K562 (cell line): Measurements from ENCODE around the gene LONP1. TPM values are rescaled to one million over a fixed set of nuclear protein-coding genes. Genes with fewer than 3 reads are reported as not detected.

ENCODE experiments used
- ATAC-seq: fragments of 200-7000 bp; cut with Tn5 transposase; 3 replicates; pipeline ENCODE4 v1.9.1; 2020; ENCODE audit warnings: moderate library complexity
- BruUV-seq: library from RNA; stranded (reverse); fragments of 400-500 nt; replicated peaks from 2 replicates; lab custom pipeline; 2021; lab: Mats Ljungman, UMichigan
- CTCF ChIA-PET: fragments of 300-600 bp; formaldehyde crosslinking; extraction: SDS; loops from one replicate; lab custom pipeline; 2021; ENCODE audit warnings: low intra/inter-chr PET ratio; lab: Yijun Ruan, JAX
- POLR2A ChIA-PET: fragments of 300-600, 350-650 bp; sonication (Branson Sonifier 250); formaldehyde crosslinking; extraction: SDS; loops from one replicate; lab custom pipeline; 2021; ENCODE audit warnings: antibody characterized with exemption, inconsistent platforms; lab: Yijun Ruan, JAX
- DNase-seq, 4 experiments: peaks; one replicate each; pipeline versions ENCODE4 v3.0.0 to v3.0.0-alpha.2; 2011 to 2018; ENCODE audit warnings: low spot score in 3 of 4, mixed read lengths in 3 of 4; ENCODE audit errors: extremely low read depth in 1 of 4
- FAIRE-seq: peaks from 2 replicates; lab custom pipeline; 2011; peaks lifted over from hg19 to GRCh38; lab: Jason Lieb, UNC
- H2AFZ ChIP-seq: 2 replicates; pipeline ENCODE4 v1.6.0; 2011; ENCODE audit warnings: low read depth, low read length, control low read depth, inconsistent platforms
- H3K27ac ChIP-seq: fragments of 200-600 bp; 3 replicates; pipeline ENCODE4 v1.8.0; 2011; ENCODE audit warnings: low read depth, mild to moderate bottlenecking, control low read depth, inconsistent platforms, low read length, moderate library complexity, mixed read lengths; ENCODE audit errors: extremely low read depth
- H3K27me3 ChIP-seq, 2 experiments: fragments of 300-600 bp in 1 of 2; 2 replicates in 1 of 2; 3 replicates in 1 of 2; pipeline versions ENCODE4 v1.6.0 to v1.8.0; 2011; ENCODE audit warnings: inconsistent platforms in 2 of 2, low read length in 2 of 2, mild to moderate bottlenecking in 1 of 2, mixed read lengths in 1 of 2, moderate library complexity in 1 of 2; ENCODE audit not compliant: control insufficient read depth in 2 of 2, insufficient read depth in 2 of 2
- H3K36me3 ChIP-seq: fragments of 300-600 bp; 3 replicates; pipeline ENCODE4 v1.8.0; 2011; ENCODE audit warnings: mild to moderate bottlenecking, low read length, inconsistent platforms; ENCODE audit not compliant: control insufficient read depth, insufficient read depth
- H3K4me1 ChIP-seq, 2 experiments: fragments of 200-600 bp in 1 of 2; replicated peaks in 1 of 2; 2 replicates in 1 of 2; 3 replicates in 1 of 2; pipeline versions ENCODE4 v1.5.1 to v1.8.0; 2011; ENCODE audit warnings: inconsistent platforms in 2 of 2, low read length in 2 of 2, mild to moderate bottlenecking in 1 of 2, mixed read lengths in 1 of 2, moderate library complexity in 1 of 2; ENCODE audit not compliant: control insufficient read depth in 2 of 2, insufficient read depth in 2 of 2
- H3K4me2 ChIP-seq: 2 replicates; pipeline ENCODE4 v1.6.1; 2011; ENCODE audit warnings: low read length, control low read depth, inconsistent platforms, mixed read lengths; ENCODE audit not compliant: insufficient read depth
- H3K4me3 ChIP-seq: fragments of 200-600 bp; sonication (generic), shearing (Covaris generic); 2 replicates; pipeline ENCODE4 v1.5.1; 2016; ENCODE audit warnings: control low read depth, inconsistent platforms
- H3K79me2 ChIP-seq: fragments of 200-600 bp; 3 replicates; pipeline ENCODE4 v1.8.0; 2011; ENCODE audit warnings: low read length, inconsistent platforms; ENCODE audit not compliant: control insufficient read depth, insufficient read depth
- H3K9ac ChIP-seq, 2 experiments: 2 replicates each; pipeline versions ENCODE4 v1.6.0 to v1.6.1; 2011; ENCODE audit warnings: low read depth in 2 of 2, low read length in 2 of 2, control low read depth in 1 of 2, inconsistent platforms in 1 of 2, mild to moderate bottlenecking in 1 of 2, mixed read lengths in 1 of 2; ENCODE audit not compliant: insufficient read depth in 1 of 2
- H3K9me1 ChIP-seq: one replicate; pipeline ENCODE4 v1.6.0; 2011; ENCODE audit warnings: inconsistent platforms, mild to moderate bottlenecking, low read length, moderate library complexity; ENCODE audit not compliant: control insufficient read depth, insufficient read depth
- H3K9me3 ChIP-seq: replicated peaks from 2 replicates; pipeline ENCODE4 v1.5.1; 2011; ENCODE audit warnings: low read depth, low read length, inconsistent platforms; ENCODE audit not compliant: control insufficient read depth, insufficient read depth
- H4K20me1 ChIP-seq: replicated peaks from 2 replicates; pipeline ENCODE4 v1.6.1; 2011; ENCODE audit warnings: low read length, inconsistent platforms, mixed read lengths; ENCODE audit not compliant: control insufficient read depth, insufficient read depth
- EZH2 ChIP-seq: IDR thresholded peaks from 2 replicates; pipeline ENCODE4 v1.6.1; 2012; ENCODE audit warnings: low read depth, mild to moderate bottlenecking, inconsistent platforms, low read length, borderline replicate concordance
- POLR2G ChIP-seq: fragments of 200-400 bp; formaldehyde crosslinking; IDR thresholded peaks from 2 replicates; pipeline ENCODE4 v1.6.1; 2017; ENCODE audit warnings: low read depth, mild to moderate bottlenecking, antibody characterized with exemption, low read length, moderate library complexity
- RBFOX2 ChIP-seq: fragments of 200-400 bp; formaldehyde crosslinking; IDR thresholded peaks from 2 replicates; pipeline ENCODE4 v1.6.1; 2017; ENCODE audit warnings: low read depth, mild to moderate bottlenecking, low read length, moderate library complexity
- RBM22 ChIP-seq: fragments of 200-400 bp; formaldehyde crosslinking; IDR thresholded peaks from 2 replicates; pipeline ENCODE4 v1.6.1; 2018; ENCODE audit warnings: low read length, low read depth; ENCODE audit not compliant: poor library complexity, severe bottlenecking
- SIRT6 ChIP-seq: IDR thresholded peaks from one replicate; pipeline ENCODE4 v1.6.1; 2012; ENCODE audit warnings: low read depth, mild to moderate bottlenecking, control low read depth, inconsistent platforms, low read length, moderate library complexity
- ZNF740 ChIP-seq, 3 experiments: fragments of 200-800 bp in 1 of 3; sonication (Bioruptor generic) in 1 of 3; sonication (generic) in 1 of 3; formaldehyde crosslinking in 1 of 3; IDR thresholded peaks; 2 replicates each; pipeline versions ENCODE4 v1.6.1 to v1.8.0; 2016 to 2022; ENCODE audit warnings: mild to moderate bottlenecking in 2 of 3, missing compliant biosample characterization in 2 of 3, missing genetic modification characterization in 2 of 3, missing genetic modification reagents in 1 of 3
- WGBS: fragments of 100-300 bp; shearing (Covaris generic); methylation state at CpG from one replicate; pipeline ENCODE4 v1.1.6; 2016; ENCODE audit warnings: low coverage, mixed read lengths; ENCODE audit not compliant: insufficient coverage; ENCODE audit errors: missing lambda C conversion rate; 5-methylcytosine and 5-hydroxymethylcytosine counted together
- in situ Hi-C: fragments of 300-500 bp; cut with MboI; formaldehyde crosslinking; loops from 4 replicates; pipeline ENCODE4 v1.15.0; 2018; ENCODE audit warnings: inconsistent platforms, mixed read lengths
- intact Hi-C: fragments of 100-400 bp; cut with micrococcal nuclease; formaldehyde crosslinking; loops from 2 replicates; pipeline ENCODE4 v1.14.2; 2022
- polyA plus RNA-seq, 8 experiments: library from polyadenylated mRNA; depleted of rRNA in 4 of 8; stranded (reverse) in 5 of 8; unstranded in 3 of 8; fragments of >200 nt; fragmentation: Nextera tagmentation in 2 of 8; fragmentation: Illumina TruSeq in 1 of 8; extraction: Ambion mirVana in 2 of 8; extraction: Trizol in 1 of 8; gene quantifications; 2 replicates each; pipeline versions ENCODE4 v1.2.1 to v1.2.3, GENCODE V29; 2011 to 2014; ENCODE audit warnings: inconsistent platforms in 1 of 8, missing spikeins in 1 of 8
- total RNA-seq, 7 experiments: library from RNA; depleted of rRNA in 6 of 7; stranded (reverse); fragments of >200 nt in 6 of 7; fragmentation: Illumina TruSeq in 2 of 7; extraction: Trizol in 2 of 7; gene quantifications; 2 replicates each; pipeline versions ENCODE4 v1.2.1 to v1.2.3, GENCODE V29; 2011 to 2021; ENCODE audit warnings: low replicate concordance in 1 of 7
- TF ChIP-seq, protein P1 (sequence below): sonication (generic); formaldehyde crosslinking; IDR thresholded peaks from 2 replicates; pipeline ENCODE4 v1.8.0; 2023; ENCODE audit warnings: mild to moderate bottlenecking, missing genetic modification reagents

The LONP1 gene
- total and polyA plus RNA-seq, 9 of the 15 experiments (the other 6 are each of a cell fraction or from before 2014, with no cell fraction given): 1.1 to 238 (median 84.5) TPM

DNA sequence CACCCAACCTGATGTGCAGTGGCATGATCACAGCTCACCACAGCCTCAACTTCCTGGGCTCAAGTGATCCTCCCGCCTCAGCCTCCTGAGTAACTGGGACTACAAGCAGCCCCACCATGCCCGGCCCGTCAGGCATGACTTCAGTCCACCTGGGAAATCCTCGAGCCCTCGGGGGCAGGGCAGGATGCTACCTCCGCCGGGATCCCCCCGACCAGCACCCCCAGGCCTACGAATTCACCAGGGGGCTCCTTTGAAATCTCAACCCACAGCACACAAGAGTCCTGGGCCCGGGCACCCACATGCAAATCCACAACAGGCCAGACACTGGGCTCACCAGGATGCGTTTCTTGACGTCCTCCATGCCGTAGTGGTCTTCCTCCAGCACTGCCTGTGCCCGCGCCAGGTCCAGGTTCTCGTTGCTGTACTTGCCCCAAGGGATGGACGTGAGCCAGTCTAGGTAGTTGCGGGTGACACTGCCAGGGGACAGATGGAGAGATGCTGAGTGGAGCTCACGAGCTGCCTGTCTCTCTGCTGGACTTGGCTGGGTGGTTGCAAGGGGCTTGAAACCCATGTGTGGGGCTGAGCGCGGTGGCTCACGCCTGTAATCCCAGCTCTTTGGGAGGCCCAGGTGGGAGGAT, 19.4 kb downstream of the LONP1 start (continued):
- TF ChIP-seq EZH2: no peak
- TF ChIP-seq ZNF740 (CRISPR knock-in tag; IDR thresholded peaks at IDR 0.05): no peak
- no peak for TF ChIP-seq ZNF740 (tag; IDR thresholded peaks at IDR 0.05)
- TF ChIP-seq, protein P1, sequence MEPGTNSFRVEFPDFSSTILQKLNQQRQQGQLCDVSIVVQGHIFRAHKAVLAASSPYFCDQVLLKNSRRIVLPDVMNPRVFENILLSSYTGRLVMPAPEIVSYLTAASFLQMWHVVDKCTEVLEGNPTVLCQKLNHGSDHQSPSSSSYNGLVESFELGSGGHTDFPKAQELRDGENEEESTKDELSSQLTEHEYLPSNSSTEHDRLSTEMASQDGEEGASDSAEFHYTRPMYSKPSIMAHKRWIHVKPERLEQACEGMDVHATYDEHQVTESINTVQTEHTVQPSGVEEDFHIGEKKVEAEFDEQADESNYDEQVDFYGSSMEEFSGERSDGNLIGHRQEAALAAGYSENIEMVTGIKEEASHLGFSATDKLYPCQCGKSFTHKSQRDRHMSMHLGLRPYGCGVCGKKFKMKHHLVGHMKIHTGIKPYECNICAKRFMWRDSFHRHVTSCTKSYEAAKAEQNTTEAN (CRISPR knock-in tag): no peak

DNA sequence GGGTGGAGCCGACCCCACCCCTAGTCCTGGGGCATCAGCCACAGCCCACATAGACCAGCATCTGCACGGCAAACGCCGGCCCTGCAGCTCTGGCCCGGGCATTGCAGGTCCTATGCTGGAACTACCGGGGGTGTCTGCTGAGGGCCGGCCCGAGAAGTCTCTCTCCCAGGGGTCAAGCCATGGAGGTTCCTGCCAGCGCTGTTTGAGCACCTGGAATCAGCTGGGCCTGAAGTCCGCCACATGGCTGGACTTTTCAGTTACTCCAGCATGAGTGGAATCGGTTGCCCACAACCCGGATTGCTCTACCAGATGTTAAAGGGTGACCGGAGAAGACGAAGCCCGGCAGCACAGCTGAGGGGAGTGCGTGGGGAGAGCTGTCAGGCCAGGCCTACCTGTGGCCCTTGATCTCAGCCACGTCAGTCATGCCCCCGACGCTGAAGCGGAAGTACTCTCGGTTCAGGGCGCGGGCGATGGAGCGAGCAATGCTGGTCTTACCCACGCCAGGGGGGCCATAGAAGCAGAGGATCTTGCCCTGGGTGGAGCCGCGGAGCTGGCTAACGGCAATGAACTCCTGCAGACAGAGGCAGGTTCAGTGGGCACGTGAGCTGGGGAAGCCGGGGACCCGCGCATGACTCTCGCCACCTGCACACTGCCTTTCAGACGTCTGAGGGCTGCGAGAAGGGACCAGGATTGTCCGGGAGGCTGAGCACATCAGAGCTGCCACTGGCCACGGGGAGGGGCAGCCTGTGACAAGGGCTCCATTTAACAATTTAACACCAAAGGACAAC, 21.1 kb downstream of the LONP1 start:
- ATAC-seq: no peak
- H3K36me3 ChIP-seq: peaks cover 83% of the 10 kb centered on the region; the same call in 2 of the 3 replicates
- POLR2A ChIA-PET: interaction anchor here (0.6 to 2.7 kb wide), 8 partner anchors 9 to 1536 kb away, joined by 3 to 34 read pairs (median 4); partner anchors contain the start of gene RPL36

More for the DNA sequence above, 21.1 kb downstream of the LONP1 start:
- Histone ChIP-seq H3K4me1 (peaks cover 0 to 58% of the 10 kb centered on the region in 2 experiments; a peak in 2 of 5 replicates), H3K9me3 (no peaks in the 10 kb centered on the region), H3K27me3 (no peaks in the 10 kb centered on the region), H3K79me2 (peaks cover 41% of the 10 kb centered on the region), H2AFZ (no peak overlapping the region), H3K4me3 (no peak overlapping the region), H3K9me1 (no peaks in the 10 kb centered on the region), H3K27ac (no peak overlapping the region), H3K4me2 (no peak overlapping the region), H3K9ac (peak overlapping the region in 1 of 2 experiments; percentile 45; a peak in 2 of 4 replicates), H4K20me1 (peaks cover 33% of the 10 kb centered on the region)
- 90% methylated on average over 38 of the region's 38 CpGs for WGBS
- CTCF ChIA-PET: no interaction called here
- no peak for TF ChIP-seq SIRT6
- TF ChIP-seq RBFOX2: peak; percentile 56; the same call in 1 of the 2 replicates
- peak; percentile 84 for TF ChIP-seq RBM22
- peak; percentile 71 for TF ChIP-seq POLR2G
- intact Hi-C loops: no loop called here
- no peak for DNase-seq
- in situ Hi-C loops: no loop called here
- no TSS peak for BruUV-seq
- FAIRE-seq: no peak
